ENCODE data around the gene LARP4. TPM values are rescaled to one million over a fixed set of nuclear protein-coding genes. Genes with fewer than 3 reads are reported as not detected.
"Not testable (repeated sequence)": the region's sequence is repeated elsewhere in the genome, so short reads cannot be mapped to it uniquely, and the experiment has no call there.

Gene LARP4
- total RNA-seq, 4 donors from 2014 or later = 44.5 to 81.5 (median 58.4) TPM

GRCh38 chr12:50362671-50363070 lies 38.0 kb upstream of the LARP4 start:
- no peak for DNase-seq (ENCODE audit: low spot score)
- ATAC-seq (ENCODE audit: low FRiP score) = no peak
- TF ChIP-seq, protein P1, sequence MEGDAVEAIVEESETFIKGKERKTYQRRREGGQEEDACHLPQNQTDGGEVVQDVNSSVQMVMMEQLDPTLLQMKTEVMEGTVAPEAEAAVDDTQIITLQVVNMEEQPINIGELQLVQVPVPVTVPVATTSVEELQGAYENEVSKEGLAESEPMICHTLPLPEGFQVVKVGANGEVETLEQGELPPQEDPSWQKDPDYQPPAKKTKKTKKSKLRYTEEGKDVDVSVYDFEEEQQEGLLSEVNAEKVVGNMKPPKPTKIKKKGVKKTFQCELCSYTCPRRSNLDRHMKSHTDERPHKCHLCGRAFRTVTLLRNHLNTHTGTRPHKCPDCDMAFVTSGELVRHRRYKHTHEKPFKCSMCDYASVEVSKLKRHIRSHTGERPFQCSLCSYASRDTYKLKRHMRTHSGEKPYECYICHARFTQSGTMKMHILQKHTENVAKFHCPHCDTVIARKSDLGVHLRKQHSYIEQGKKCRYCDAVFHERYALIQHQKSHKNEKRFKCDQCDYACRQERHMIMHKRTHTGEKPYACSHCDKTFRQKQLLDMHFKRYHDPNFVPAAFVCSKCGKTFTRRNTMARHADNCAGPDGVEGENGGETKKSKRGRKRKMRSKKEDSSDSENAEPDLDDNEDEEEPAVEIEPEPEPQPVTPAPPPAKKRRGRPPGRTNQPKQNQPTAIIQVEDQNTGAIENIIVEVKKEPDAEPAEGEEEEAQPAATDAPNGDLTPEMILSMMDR (IDR thresholded peaks at IDR 0.05) = no peak

DNA sequence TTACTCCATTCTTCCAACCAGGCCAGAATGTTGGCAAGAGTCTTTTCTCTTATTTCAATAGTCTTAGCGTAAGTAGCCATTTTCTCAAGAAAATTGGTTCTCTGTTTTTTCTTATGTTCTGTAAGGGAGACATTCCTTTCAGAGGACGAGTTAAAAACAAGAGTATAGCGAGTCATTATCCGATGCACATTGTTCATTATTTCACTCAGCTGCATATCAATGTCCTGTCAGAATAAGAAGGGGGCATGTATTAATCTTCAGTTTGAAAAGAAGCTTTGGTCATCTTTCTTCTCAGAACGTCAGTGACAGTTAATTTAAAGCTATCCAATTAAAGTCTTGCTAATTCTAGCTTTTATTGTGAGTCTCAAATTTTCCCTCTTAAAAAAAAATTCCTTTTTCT lies 37.5 kb upstream of the LARP4 start:
- no peak for ATAC-seq (ENCODE audit: low FRiP score)
- TF ChIP-seq, protein P1 (IDR thresholded peaks at IDR 0.05) = no peak

DNA sequence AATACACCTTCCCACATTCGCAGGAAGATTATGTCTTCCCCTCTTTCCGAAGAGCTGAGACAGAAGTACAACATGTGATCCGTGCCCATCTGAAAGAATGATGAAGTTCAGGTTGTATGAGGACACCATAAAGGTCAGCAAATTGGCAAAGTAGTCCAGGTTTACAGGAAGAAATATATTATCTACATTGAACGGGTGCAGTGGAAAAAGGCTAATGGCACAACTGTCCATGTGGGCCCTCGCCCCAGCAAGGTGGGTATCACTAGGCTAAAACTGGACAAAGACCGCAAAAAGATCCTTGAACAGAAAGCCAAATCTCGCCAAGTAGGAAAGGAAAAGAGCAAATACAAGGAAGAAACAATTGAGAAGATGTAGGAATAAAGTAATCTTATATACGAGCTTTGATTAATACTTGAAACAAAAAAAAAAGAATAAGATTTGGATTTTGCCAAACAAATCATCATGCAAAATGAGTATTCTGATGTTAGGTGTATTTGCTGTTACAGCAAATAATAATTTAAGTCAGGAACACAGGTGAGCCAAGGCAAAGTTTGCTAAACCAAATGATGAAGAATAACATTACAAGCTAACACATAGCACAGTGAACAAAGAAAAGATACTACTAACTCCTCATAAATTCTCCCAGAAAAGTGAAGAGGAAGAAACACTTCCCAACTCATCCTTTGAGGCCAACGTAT lies 34.8 kb upstream of the LARP4 start:
- DNase-seq (ENCODE audit: low spot score) (no peak), ATAC-seq (ENCODE audit: low FRiP score) (no peak)
- TF ChIP-seq, protein P1 (IDR thresholded peaks at IDR 0.05) = no peak

More for the DNA sequence above, 37.5 kb upstream of the LARP4 start:
- DNase-seq (ENCODE audit: low spot score) = no peak

DNA sequence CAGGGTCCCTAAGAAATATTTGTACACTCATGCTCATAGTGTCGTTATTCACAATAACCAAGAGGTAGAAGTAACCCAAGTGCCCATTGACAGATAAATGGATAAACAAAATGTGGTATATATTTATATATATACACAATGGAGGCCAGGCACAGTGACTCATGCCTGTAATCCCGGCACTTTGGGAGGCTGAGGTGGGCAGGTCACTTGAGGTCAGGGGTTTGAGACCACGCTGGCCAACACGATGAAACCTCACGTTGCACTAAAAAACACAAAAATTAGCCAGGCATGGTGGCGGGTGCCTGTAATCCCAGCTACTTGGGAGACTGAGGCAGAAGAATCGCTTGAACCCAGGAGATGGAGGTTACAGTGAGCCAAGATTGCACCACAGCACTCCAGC lies 30.0 kb upstream of the LARP4 start:
- DNase-seq (ENCODE audit: low spot score); ATAC-seq (ENCODE audit: low FRiP score): not testable (repeated sequence)

GRCh38 chr12:50375802-50376201 lies 24.9 kb upstream of the LARP4 start:
- DNase-seq (ENCODE audit: low spot score) (no peak), ATAC-seq (ENCODE audit: low FRiP score) (no peak)
- TF ChIP-seq, protein P1 (IDR thresholded peaks at IDR 0.05) = no peak

- TF ChIP-seq, protein P1 (IDR thresholded peaks at IDR 0.05) = no peak
These were observed 19.8 kb upstream of the LARP4 start for GRCh38 chr12:50380761-50381325.

GRCh38 chr12:50387487-50387886 lies 13.2 kb upstream of the LARP4 start:
- DNase-seq (ENCODE audit: low spot score) = no peak
- no peak for ATAC-seq (ENCODE audit: low FRiP score)
- TF ChIP-seq, protein P1 (IDR thresholded peaks at IDR 0.05) = no peak

More at GRCh38 chr12:50380761-50381325, 19.8 kb upstream of the LARP4 start:
- ATAC-seq (ENCODE audit: low FRiP score) (no peak), DNase-seq (ENCODE audit: low spot score) (no peak)

Data from omental fat pad (tissue), 4 donors.